ENCODE data around the gene RETREG1.

DNA sequence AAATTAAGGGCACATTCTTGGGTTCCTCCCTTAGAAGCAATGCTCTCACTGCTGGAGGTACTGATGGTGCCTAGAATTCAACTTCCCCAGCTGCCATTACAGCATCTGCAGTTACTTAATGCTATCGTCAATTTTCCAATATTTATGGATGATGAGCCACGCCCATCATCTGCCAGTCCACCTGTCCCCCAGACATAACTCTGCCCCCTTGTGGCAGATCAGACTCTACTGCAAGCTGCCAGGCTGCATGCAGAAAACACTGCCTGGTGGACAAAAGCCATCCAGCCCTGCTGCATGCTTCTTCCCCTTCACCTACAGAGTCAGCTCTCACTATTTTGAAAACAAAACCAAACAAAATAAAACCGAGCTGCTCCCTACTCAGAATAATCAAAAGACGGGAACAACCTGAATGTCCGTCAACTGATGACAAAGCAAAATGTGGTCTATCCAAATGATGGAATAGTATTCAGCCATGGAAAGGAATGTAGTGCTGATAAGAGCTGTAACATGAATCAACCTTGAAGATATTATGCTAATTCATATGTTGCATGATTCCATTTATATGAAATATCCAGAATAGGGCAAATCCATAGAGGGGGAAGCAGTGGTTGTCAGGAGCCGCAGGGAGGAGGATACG is 66.4 kb downstream of the RETREG1 start:
- TF ChIP-seq, protein P1, sequence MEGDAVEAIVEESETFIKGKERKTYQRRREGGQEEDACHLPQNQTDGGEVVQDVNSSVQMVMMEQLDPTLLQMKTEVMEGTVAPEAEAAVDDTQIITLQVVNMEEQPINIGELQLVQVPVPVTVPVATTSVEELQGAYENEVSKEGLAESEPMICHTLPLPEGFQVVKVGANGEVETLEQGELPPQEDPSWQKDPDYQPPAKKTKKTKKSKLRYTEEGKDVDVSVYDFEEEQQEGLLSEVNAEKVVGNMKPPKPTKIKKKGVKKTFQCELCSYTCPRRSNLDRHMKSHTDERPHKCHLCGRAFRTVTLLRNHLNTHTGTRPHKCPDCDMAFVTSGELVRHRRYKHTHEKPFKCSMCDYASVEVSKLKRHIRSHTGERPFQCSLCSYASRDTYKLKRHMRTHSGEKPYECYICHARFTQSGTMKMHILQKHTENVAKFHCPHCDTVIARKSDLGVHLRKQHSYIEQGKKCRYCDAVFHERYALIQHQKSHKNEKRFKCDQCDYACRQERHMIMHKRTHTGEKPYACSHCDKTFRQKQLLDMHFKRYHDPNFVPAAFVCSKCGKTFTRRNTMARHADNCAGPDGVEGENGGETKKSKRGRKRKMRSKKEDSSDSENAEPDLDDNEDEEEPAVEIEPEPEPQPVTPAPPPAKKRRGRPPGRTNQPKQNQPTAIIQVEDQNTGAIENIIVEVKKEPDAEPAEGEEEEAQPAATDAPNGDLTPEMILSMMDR (conservative IDR thresholded peaks at IDR 0.05), result peak; percentile 69
- no peak for TF ChIP-seq ZFX (IDR thresholded peaks at IDR 0.05)

Measured in C4-2B (cell line).